Prostate gland (tissue), 2 donors: ENCODE results near the gene GRB10. TPM values are rescaled to one million over a fixed set of nuclear protein-coding genes. Genes with fewer than 3 reads are reported as not detected.

ENCODE experiments used
- DNase-seq: peaks from one replicate; pipeline ENCODE4 v3.0.0-alpha.2; 2019; ENCODE audit warnings: low spot score
- H3K27ac ChIP-seq, 2 donors: fragments of 200-600 bp; sonication (generic); 2 replicates each; pipeline ENCODE4 v1.5.1; 2017 to 2019
- H3K27me3 ChIP-seq: fragments of 200-600 bp; sonication (generic); replicated peaks from 2 replicates; pipeline ENCODE4 v1.5.1; 2019; ENCODE audit not compliant: insufficient read depth
- H3K36me3 ChIP-seq, 2 donors: fragments of 200-600 bp; sonication (generic); 1 replicate in 1 of 2; 2 replicates in 1 of 2; pipeline versions ENCODE4 v1.5.1 to v1.8.1; 2017 to 2019
- H3K4me1 ChIP-seq: fragments of 200-600 bp; sonication (generic); replicated peaks from 2 replicates; pipeline ENCODE4 v1.5.1; 2019
- H3K4me3 ChIP-seq, 2 donors: fragments of 200-600 bp; sonication (generic); 2 replicates each; pipeline ENCODE4 v1.5.1; 2017 to 2019
- H3K9me3 ChIP-seq: fragments of 200-600 bp; sonication (generic); 2 replicates; pipeline ENCODE4 v1.5.1; 2017
- POLR2A ChIP-seq: fragments of 450-650 bp; IDR thresholded peaks from one replicate; pipeline ENCODE4 v1.6.1; 2016; ENCODE audit warnings: antibody characterized with exemption, mild to moderate bottlenecking
- POLR2AphosphoS5 ChIP-seq: sonication (generic); formaldehyde crosslinking; IDR thresholded peaks from one replicate; pipeline ENCODE4 v1.6.1; 2017; ENCODE audit warnings: antibody characterized with exemption
- WGBS: methylation state at CpG from one replicate; pipeline ENCODE4 v1.1.5; 2018; 5-methylcytosine and 5-hydroxymethylcytosine counted together
- intact Hi-C: fragments of 100-400 bp; cut with DNase I; formaldehyde crosslinking; loops from one replicate; pipeline ENCODE4 v1.14.2; 2022
- total RNA-seq, 2 donors: library from RNA; depleted of rRNA; stranded (reverse); fragments of >200 nt; gene quantifications; one replicate each; pipeline ENCODE4 v1.1.0, GENCODE V29; 2016
- TF ChIP-seq, protein P1 (sequence below), 4 experiments: fragments of 200-600 bp in 2 of 4; fragments of 450-650 bp in 2 of 4; sonication (generic) in 2 of 4; IDR thresholded peaks; 1 replicate in 3 of 4; 2 replicates in 1 of 4; pipeline ENCODE4 v1.5.1; 2016 to 2019; ENCODE audit warnings: antibody characterized with exemption in 4 of 4, mild to moderate bottlenecking in 2 of 4, moderate library complexity in 2 of 4

The GRB10 gene
- total RNA-seq, 2 donors from 2014 or later, result 54.3 to 63.1 TPM

DNA sequence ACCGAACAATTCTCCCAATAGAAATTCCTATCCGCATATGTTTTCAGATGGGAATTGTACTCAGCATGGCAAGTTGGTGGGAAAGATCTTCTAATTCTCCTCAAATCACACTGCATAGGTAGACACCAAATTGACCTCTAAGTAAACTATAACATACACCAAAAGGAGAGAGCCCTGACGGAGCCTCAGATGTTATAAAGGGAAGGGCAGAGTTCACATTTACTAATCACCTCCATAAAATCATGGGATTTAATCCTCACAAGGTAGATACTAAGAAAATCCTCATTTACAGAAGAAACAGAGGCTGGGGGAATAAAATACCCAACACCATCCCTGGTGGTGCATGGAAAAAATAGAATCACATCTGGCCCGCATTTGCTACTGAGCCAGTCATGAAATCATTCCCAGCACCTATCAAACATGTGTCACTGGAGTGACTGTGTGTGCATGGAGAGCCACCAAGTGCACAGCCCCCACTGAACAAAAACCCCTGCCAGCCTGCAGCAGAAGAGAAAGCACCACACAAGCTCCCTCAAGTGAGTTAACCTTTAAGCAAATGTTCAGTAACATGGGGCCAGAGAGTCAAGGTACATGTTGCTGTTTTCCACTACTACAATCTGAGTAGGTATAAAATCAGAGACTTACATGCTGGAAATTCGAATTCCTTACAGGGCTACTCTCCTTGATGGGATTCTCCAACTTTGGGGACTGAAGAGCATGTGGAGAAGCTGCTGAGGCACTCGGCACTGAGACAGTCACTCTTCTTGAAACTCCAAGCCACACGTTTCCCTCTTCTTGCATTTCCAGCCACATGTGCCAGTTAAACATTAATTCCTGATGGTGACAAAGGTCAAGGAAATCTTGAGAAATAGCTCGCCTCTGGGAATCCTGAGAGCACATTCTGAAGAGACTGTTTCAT, 217.8 kb downstream of the GRB10 start, which contains the start of gene DDC:
TSS of gene DDC (minus strand) at position 766 of the 919 bp plus-strand sequence. CDS start 21,320 bp downstream, outside the sequence.
- intact Hi-C loops, result no loop called here
- no peak for DNase-seq
- 63% methylated on average over 8 of the region's 8 CpGs for WGBS
- no peaks in the 10 kb centered on the region for H3K36me3 ChIP-seq
- no peaks in the 10 kb centered on the region for H3K4me1 ChIP-seq
- no peaks in the 10 kb centered on the region for H3K9me3 ChIP-seq
- H3K4me3 ChIP-seq, result no peak within 1 kb of the TSS
- no peaks in the 10 kb centered on the region for H3K27me3 ChIP-seq
- TF ChIP-seq, protein P1, sequence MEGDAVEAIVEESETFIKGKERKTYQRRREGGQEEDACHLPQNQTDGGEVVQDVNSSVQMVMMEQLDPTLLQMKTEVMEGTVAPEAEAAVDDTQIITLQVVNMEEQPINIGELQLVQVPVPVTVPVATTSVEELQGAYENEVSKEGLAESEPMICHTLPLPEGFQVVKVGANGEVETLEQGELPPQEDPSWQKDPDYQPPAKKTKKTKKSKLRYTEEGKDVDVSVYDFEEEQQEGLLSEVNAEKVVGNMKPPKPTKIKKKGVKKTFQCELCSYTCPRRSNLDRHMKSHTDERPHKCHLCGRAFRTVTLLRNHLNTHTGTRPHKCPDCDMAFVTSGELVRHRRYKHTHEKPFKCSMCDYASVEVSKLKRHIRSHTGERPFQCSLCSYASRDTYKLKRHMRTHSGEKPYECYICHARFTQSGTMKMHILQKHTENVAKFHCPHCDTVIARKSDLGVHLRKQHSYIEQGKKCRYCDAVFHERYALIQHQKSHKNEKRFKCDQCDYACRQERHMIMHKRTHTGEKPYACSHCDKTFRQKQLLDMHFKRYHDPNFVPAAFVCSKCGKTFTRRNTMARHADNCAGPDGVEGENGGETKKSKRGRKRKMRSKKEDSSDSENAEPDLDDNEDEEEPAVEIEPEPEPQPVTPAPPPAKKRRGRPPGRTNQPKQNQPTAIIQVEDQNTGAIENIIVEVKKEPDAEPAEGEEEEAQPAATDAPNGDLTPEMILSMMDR (IDR thresholded peaks at IDR 0.05), result no peak
- no peak for TF ChIP-seq POLR2A
- TF ChIP-seq POLR2AphosphoS5, result no peak
- no peak within 1 kb of the TSS for H3K27ac ChIP-seq

DNA sequence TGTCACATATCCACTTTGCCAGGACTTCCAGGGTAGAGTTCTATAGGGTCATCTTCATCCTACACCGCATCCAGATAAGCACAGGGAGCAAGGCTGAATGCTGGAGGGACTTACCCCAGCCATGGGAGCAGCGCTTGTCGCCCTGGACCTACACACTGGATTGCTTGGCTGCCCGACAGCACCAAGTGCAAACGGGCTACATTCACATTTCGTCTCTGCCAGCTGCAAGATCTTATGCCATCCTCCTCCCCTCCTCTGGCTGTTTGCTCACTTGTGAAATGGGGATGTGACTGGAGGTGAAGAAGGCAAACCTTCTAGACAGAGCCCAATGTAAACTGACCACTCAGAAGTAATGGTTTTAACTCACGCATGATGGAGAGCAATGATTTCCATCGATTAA, 218.5 kb downstream of the GRB10 start:
- H3K9me3 ChIP-seq, result no peaks in the 10 kb centered on the region
- no peak overlapping the region for H3K27ac ChIP-seq
- intact Hi-C loops, result no loop called here
- no peaks in the 10 kb centered on the region for H3K4me1 ChIP-seq
- DNase-seq, result no peak
- H3K27me3 ChIP-seq, result no peaks in the 10 kb centered on the region
- WGBS, result 81% methylated on average over 8 of the region's 8 CpGs
- TF ChIP-seq POLR2AphosphoS5, result no peak
- no peak for TF ChIP-seq POLR2A
- TF ChIP-seq, protein P1 (IDR thresholded peaks at IDR 0.05), result no peak
- H3K4me3 ChIP-seq, result no peak overlapping the region
- no peaks in the 10 kb centered on the region for H3K36me3 ChIP-seq

DNA sequence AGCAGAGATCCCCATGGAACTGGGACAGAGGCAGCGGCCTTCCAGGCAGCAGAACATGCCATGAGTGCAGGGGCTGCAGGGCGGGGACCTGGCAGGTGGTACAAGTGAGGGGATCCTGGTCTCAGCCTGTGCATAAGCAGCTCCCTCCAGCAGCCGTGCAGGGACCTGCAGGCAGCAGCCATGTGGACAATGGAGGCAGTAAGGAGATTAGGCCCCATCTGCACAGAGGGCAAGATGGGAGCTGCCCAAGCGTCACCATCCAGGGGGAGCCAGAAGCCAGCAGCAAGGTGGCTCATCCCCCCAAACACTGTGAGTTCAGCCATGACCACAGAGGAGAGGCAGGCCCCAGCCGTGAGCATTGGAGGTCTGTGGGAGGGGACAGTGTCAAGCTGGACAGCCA, 220.6 kb downstream of the GRB10 start:
- Histone ChIP-seq H3K36me3 (no peaks in the 10 kb centered on the region), H3K27me3 (no peaks in the 10 kb centered on the region), H3K4me3 (no peak overlapping the region), H3K4me1 (no peaks in the 10 kb centered on the region), H3K9me3 (no peaks in the 10 kb centered on the region), H3K27ac (no peak overlapping the region)
- TF ChIP-seq POLR2A, result no peak
- TF ChIP-seq, protein P1 (IDR thresholded peaks at IDR 0.05), result no peak
- no peak for TF ChIP-seq POLR2AphosphoS5
- intact Hi-C loops, result no loop called here
- DNase-seq, result no peak
- WGBS, result 73% methylated on average over 5 of the region's 5 CpGs

DNA sequence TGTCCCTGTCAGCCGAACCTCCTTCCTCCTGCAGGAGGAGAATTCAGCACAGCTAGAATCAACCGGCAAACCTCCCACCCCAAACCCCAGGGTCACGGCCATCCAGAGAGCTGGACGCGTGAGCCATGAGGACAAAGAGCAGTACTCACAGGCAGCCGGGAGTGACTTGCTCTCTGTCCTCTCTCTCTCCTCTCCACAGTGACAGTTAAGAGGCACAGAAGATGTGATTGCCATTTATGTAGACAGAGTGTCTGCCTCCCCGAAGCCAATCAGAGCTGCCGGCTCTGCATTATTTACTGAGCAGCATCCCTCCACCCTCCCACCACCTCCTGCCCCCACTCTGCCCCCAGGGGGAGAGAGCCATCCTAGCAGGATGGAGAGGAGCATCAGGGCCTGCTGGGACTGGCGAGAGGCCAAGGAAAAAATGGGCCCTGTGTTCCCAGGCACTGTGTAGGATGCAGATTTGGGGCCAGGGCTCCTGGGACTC, 221.8 kb downstream of the GRB10 start:
- no peak for TF ChIP-seq POLR2A
- TF ChIP-seq POLR2AphosphoS5, result no peak
- TF ChIP-seq, protein P1 (IDR thresholded peaks at IDR 0.05), result no peak
- H3K4me1 ChIP-seq, result no peaks in the 10 kb centered on the region
- WGBS, result 28% methylated on average over 9 of the region's 9 CpGs
- no peaks in the 10 kb centered on the region for H3K27me3 ChIP-seq
- H3K36me3 ChIP-seq, result no peaks in the 10 kb centered on the region
- intact Hi-C loops, result no loop called here
- H3K4me3 ChIP-seq, result no peak overlapping the region
- no peak overlapping the region for H3K27ac ChIP-seq
- H3K9me3 ChIP-seq, result no peaks in the 10 kb centered on the region
- DNase-seq, result no peak
